WTC11 (cell line): ENCODE measurements around the gene OR5F1. TPM values are rescaled to one million over a fixed set of nuclear protein-coding genes. Genes with fewer than 3 reads are reported as not detected.

Source experiments
- ATAC-seq: fragments of 200-7000 bp; cut with Tn5 transposase; 2 replicates; pipeline ENCODE4 v1.10.0; 2021; ENCODE audit warnings: mild to moderate bottlenecking, moderate library complexity
- CTCF ChIA-PET: fragments of 300-600 bp; sonication (Branson Sonifier 250); formaldehyde crosslinking; loops from one replicate; lab custom pipeline; 2021; ENCODE audit warnings: antibody characterized with exemption; lab: Charles Lee
- POLR2A ChIA-PET: fragments of 350-600 bp; sonication (Branson Sonifier 250); formaldehyde crosslinking; loops from one replicate; lab custom pipeline; 2021; ENCODE audit warnings: antibody characterized with exemption; lab: Charles Lee
- DNase-seq: peaks from one replicate; pipeline ENCODE4 v3.0.0; 2021; ENCODE audit warnings: low spot score
- H3K27ac Mint-ChIP-seq: 2 replicates; pipeline ENCODE4 v1.8.0; 2021; ENCODE audit warnings: mixed read lengths
- H3K27me3 Mint-ChIP-seq: 2 replicates; pipeline ENCODE4 v1.8.0; 2021; ENCODE audit warnings: low read depth, mild to moderate bottlenecking, moderate library complexity, mixed read lengths
- H3K36me3 Mint-ChIP-seq: 2 replicates; pipeline ENCODE4 v1.8.0; 2021; ENCODE audit warnings: mixed read lengths
- H3K4me1 Mint-ChIP-seq: 2 replicates; pipeline ENCODE4 v1.8.0; 2022; ENCODE audit warnings: mixed read lengths
- H3K4me3 Mint-ChIP-seq: 2 replicates; pipeline ENCODE4 v1.8.0; 2021; ENCODE audit warnings: mild to moderate bottlenecking, moderate library complexity, mixed read lengths
- H3K9me3 Mint-ChIP-seq: 2 replicates; pipeline ENCODE4 v1.8.0; 2021; ENCODE audit warnings: mixed read lengths
- AR ChIP-seq: fragments of 250-450 bp; sonication (Bioruptor Pico); IDR thresholded peaks from 2 replicates; pipeline ENCODE4 v1.9.0; 2021; ENCODE audit warnings: mild to moderate bottlenecking
- ATF1 ChIP-seq: sonication (generic); formaldehyde crosslinking; IDR thresholded peaks from 2 replicates; pipeline ENCODE4 v1.8.1; 2023; ENCODE audit warnings: mild to moderate bottlenecking, moderate library complexity, missing genetic modification reagents
- CDX4 ChIP-seq: fragments of 250-450 bp; sonication (Bioruptor Pico); IDR thresholded peaks from 2 replicates; pipeline ENCODE4 v1.9.0; 2021; ENCODE audit warnings: moderate library complexity, mild to moderate bottlenecking, inconsistent platforms, borderline replicate concordance
- EMX1 ChIP-seq: fragments of 250-450 bp; sonication (Bioruptor Pico); IDR thresholded peaks from 2 replicates; pipeline ENCODE4 v1.8.0; 2021; ENCODE audit warnings: mild to moderate bottlenecking
- ETV6 ChIP-seq: sonication (generic); formaldehyde crosslinking; IDR thresholded peaks from 2 replicates; pipeline ENCODE4 v1.8.1; 2022; ENCODE audit warnings: mild to moderate bottlenecking, missing genetic modification reagents
- HMGA2 ChIP-seq: fragments of 250-450 bp; sonication (Bioruptor Pico); IDR thresholded peaks from 2 replicates; pipeline ENCODE4 v1.4.0; 2021; ENCODE audit warnings: mild to moderate bottlenecking, moderate library complexity
- KAT7 ChIP-seq: sonication (generic); formaldehyde crosslinking; IDR thresholded peaks from 2 replicates; pipeline ENCODE4 v1.8.1; 2023; ENCODE audit warnings: missing genetic modification reagents, mild to moderate bottlenecking, borderline replicate concordance
- MXD4 ChIP-seq: fragments of 250-450 bp; sonication (Bioruptor Pico); IDR thresholded peaks from 2 replicates; pipeline ENCODE4 v1.8.0; 2021; ENCODE audit warnings: mild to moderate bottlenecking, moderate library complexity, borderline replicate concordance
- NFATC4 ChIP-seq: fragments of 250-450 bp; sonication (Bioruptor Pico); IDR thresholded peaks from 2 replicates; pipeline ENCODE4 v1.9.0; 2021; ENCODE audit warnings: mild to moderate bottlenecking
- NFYB ChIP-seq: sonication (generic); formaldehyde crosslinking; conservative IDR thresholded peaks from 2 replicates; pipeline ENCODE4 v1.8.0; 2022; ENCODE audit warnings: low read depth, missing genetic modification reagents
- TP53 ChIP-seq: sonication (generic); formaldehyde crosslinking; IDR thresholded peaks from 2 replicates; pipeline ENCODE4 v1.8.1; 2023; ENCODE audit warnings: mild to moderate bottlenecking, missing genetic modification reagents
- USF1 ChIP-seq: sonication (generic); formaldehyde crosslinking; IDR thresholded peaks from 2 replicates; pipeline ENCODE4 v1.8.0; 2022; ENCODE audit warnings: mild to moderate bottlenecking, missing genetic modification reagents
- ZNF281 ChIP-seq: sonication (generic); formaldehyde crosslinking; IDR thresholded peaks from 2 replicates; pipeline ENCODE4 v1.8.0; 2023; ENCODE audit warnings: mild to moderate bottlenecking, missing genetic modification reagents
- total RNA-seq: library from RNA; stranded (reverse); gene quantifications from 3 replicates; pipeline ENCODE4 v1.2.3, GENCODE V29; 2021
- TF ChIP-seq, protein P1 (sequence below): fragments of 250-450 bp; sonication (Bioruptor Pico); IDR thresholded peaks from 2 replicates; pipeline ENCODE4 v1.8.0; 2021; ENCODE audit warnings: mild to moderate bottlenecking
- TF ChIP-seq, protein P2 (sequence below): sonication (generic); formaldehyde crosslinking; IDR thresholded peaks from 2 replicates; pipeline ENCODE4 v1.8.0; 2022; ENCODE audit warnings: mild to moderate bottlenecking, missing genetic modification reagents
- TF ChIP-seq, protein P3 (sequence below): fragments of 250-450 bp; sonication (Bioruptor Pico); IDR thresholded peaks from 2 replicates; pipeline ENCODE4 v2.1.2; 2022; ENCODE audit warnings: mild to moderate bottlenecking, moderate library complexity
- TF ChIP-seq, protein P4 (sequence below): sonication (generic); formaldehyde crosslinking; IDR thresholded peaks from 2 replicates; pipeline ENCODE4 v1.8.1; 2022; ENCODE audit warnings: mild to moderate bottlenecking, moderate library complexity, missing genetic modification reagents
- TF ChIP-seq, protein P5 (sequence below): sonication (generic); formaldehyde crosslinking; conservative IDR thresholded peaks from 2 replicates; pipeline ENCODE4 v1.8.1; 2022; ENCODE audit warnings: mild to moderate bottlenecking, missing genetic modification reagents
- TF ChIP-seq, protein P6 (sequence below): sonication (generic); formaldehyde crosslinking; IDR thresholded peaks from 2 replicates; pipeline ENCODE4 v1.8.1; 2023; ENCODE audit warnings: mild to moderate bottlenecking, missing genetic modification reagents, moderate library complexity

OR5F1 gene
- total RNA-seq, 1 experiment from 2014 or later = not detected

DNA sequence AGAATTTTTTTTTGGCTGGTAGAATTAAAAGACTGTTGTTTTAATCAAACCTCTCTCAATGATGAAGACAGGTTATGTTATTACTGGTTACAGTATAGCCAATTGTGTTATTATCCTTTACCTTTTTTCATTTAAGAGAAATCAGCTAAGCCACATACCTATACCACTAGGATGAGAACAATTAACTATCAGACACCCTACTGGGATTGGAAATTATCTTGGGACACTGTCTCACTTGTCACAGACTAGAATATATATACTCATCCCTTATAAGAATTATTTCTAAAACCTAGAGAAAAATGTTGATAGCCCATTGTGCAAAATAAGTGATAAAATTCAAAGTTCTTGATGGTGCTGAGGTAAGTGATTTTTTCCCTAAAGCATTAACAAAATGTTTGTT, 32.9 kb upstream of the OR5F1 start, which contains the start of gene OR5AS1:
Gene OR5AS1, plus strand, starts transcription at position 301 of the 400 bp plus-strand sequence. CDS start 2,765 bp downstream, outside the sequence.
- Mint-ChIP-seq H3K9me3 (0 out of 2 replicates have a peak, but pooled peaks cover 3% of the 10 kb centered on the region), H3K36me3 (no peaks in the 10 kb centered on the region), H3K4me3 (no peak within 1 kb of the TSS), H3K27ac (no peak within 1 kb of the TSS), H3K4me1 (no peaks in the 10 kb centered on the region), H3K27me3 (no peaks in the 10 kb centered on the region; the same call in 1 of the 2 replicates)
- TF ChIP-seq TP53 (CRISPR knock-in tag) (no peak), EMX1 (CRISPR knock-in tag) (no peak), ETV6 (CRISPR knock-in tag) (no peak), NFYB (CRISPR knock-in tag) (no peak)
- TF ChIP-seq, protein P1, sequence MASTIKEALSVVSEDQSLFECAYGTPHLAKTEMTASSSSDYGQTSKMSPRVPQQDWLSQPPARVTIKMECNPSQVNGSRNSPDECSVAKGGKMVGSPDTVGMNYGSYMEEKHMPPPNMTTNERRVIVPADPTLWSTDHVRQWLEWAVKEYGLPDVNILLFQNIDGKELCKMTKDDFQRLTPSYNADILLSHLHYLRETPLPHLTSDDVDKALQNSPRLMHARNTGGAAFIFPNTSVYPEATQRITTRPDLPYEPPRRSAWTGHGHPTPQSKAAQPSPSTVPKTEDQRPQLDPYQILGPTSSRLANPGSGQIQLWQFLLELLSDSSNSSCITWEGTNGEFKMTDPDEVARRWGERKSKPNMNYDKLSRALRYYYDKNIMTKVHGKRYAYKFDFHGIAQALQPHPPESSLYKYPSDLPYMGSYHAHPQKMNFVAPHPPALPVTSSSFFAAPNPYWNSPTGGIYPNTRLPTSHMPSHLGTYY = no peak
- no peak for DNase-seq
- POLR2A ChIA-PET = no interaction called here
- CTCF ChIA-PET = no interaction called here
- no peak for ATAC-seq

- DNase-seq = no peak
- TF ChIP-seq, protein P2, sequence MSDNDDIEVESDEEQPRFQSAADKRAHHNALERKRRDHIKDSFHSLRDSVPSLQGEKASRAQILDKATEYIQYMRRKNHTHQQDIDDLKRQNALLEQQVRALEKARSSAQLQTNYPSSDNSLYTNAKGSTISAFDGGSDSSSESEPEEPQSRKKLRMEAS = no peak
- Mint-ChIP-seq H3K9me3 (peaks cover 11% of the 10 kb centered on the region), H3K27me3 (no peaks in the 10 kb centered on the region), H3K27ac (no peak overlapping the region), H3K36me3 (no peaks in the 10 kb centered on the region), H3K4me1 (no peaks in the 10 kb centered on the region), H3K4me3 (no peak overlapping the region)
- ChIA-PET POLR2A (no interaction called here), CTCF (no interaction called here)
- no peak for ATAC-seq
These were observed 19.4 kb upstream of the OR5F1 start for GRCh38 chr11:56013805-56014204.

- POLR2A ChIA-PET = no interaction called here
- Mint-ChIP-seq H3K27me3 (no peaks in the 10 kb centered on the region), H3K36me3 (peaks cover 2% of the 10 kb centered on the region; the same call in 1 of the 2 replicates)
- TF ChIP-seq, protein P3, sequence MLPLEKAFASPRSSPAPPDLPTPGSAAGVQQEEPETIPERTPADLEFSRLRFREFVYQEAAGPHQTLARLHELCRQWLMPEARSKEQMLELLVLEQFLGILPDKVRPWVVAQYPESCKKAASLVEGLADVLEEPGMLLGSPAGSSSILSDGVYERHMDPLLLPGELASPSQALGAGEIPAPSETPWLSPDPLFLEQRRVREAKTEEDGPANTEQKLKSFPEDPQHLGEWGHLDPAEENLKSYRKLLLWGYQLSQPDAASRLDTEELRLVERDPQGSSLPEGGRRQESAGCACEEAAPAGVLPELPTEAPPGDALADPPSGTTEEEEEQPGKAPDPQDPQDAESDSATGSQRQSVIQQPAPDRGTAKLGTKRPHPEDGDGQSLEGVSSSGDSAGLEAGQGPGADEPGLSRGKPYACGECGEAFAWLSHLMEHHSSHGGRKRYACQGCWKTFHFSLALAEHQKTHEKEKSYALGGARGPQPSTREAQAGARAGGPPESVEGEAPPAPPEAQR = no peak
- no peak for TF ChIP-seq HMGA2 (CRISPR knock-in tag)
- no peak for TF ChIP-seq KAT7 (CRISPR knock-in tag)
- TF ChIP-seq, protein P4, sequence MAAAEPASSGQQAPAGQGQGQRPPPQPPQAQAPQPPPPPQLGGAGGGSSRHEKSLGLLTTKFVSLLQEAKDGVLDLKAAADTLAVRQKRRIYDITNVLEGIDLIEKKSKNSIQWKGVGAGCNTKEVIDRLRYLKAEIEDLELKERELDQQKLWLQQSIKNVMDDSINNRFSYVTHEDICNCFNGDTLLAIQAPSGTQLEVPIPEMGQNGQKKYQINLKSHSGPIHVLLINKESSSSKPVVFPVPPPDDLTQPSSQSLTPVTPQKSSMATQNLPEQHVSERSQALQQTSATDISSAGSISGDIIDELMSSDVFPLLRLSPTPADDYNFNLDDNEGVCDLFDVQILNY (CRISPR knock-in tag) = no peak
- no peak for TF ChIP-seq AR (CRISPR knock-in tag)
- TF ChIP-seq USF1 (CRISPR knock-in tag) = no peak
- no peak for TF ChIP-seq MXD4 (CRISPR knock-in tag)
- TF ChIP-seq NFATC4 (CRISPR knock-in tag) = no peak
- no peak for TF ChIP-seq ZNF281 (CRISPR knock-in tag)
- TF ChIP-seq, protein P5, sequence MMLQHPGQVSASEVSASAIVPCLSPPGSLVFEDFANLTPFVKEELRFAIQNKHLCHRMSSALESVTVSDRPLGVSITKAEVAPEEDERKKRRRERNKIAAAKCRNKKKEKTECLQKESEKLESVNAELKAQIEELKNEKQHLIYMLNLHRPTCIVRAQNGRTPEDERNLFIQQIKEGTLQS (CRISPR knock-in tag) = no peak
- TF ChIP-seq, protein P6, sequence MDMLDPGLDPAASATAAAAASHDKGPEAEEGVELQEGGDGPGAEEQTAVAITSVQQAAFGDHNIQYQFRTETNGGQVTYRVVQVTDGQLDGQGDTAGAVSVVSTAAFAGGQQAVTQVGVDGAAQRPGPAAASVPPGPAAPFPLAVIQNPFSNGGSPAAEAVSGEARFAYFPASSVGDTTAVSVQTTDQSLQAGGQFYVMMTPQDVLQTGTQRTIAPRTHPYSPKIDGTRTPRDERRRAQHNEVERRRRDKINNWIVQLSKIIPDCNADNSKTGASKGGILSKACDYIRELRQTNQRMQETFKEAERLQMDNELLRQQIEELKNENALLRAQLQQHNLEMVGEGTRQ (CRISPR knock-in tag) = no peak
- TF ChIP-seq CDX4 (CRISPR knock-in tag) = no peak
- no peak for TF ChIP-seq EMX1 (CRISPR knock-in tag)
- no peak for TF ChIP-seq ATF1 (CRISPR knock-in tag)
These were observed 16.3 kb upstream of the OR5F1 start for GRCh38 chr11:56010716-56011115.

More at GRCh38 chr11:56010716-56011115, 16.3 kb upstream of the OR5F1 start:
- no peak for DNase-seq
- Mint-ChIP-seq H3K27ac (no peak overlapping the region), H3K4me3 (no peak overlapping the region), H3K9me3 (peaks cover 14% of the 10 kb centered on the region), H3K4me1 (no peaks in the 10 kb centered on the region)
- CTCF ChIA-PET = no interaction called here
- no peak for ATAC-seq
